ENCODE results near the gene TRPV4. TPM values are rescaled to one million over a fixed set of nuclear protein-coding genes. Genes with fewer than 3 reads are reported as not detected.

Gene TRPV4
- polyA plus RNA-seq, 10 donors = 0.50 to 2.8 (median 1.1) TPM

DNA sequence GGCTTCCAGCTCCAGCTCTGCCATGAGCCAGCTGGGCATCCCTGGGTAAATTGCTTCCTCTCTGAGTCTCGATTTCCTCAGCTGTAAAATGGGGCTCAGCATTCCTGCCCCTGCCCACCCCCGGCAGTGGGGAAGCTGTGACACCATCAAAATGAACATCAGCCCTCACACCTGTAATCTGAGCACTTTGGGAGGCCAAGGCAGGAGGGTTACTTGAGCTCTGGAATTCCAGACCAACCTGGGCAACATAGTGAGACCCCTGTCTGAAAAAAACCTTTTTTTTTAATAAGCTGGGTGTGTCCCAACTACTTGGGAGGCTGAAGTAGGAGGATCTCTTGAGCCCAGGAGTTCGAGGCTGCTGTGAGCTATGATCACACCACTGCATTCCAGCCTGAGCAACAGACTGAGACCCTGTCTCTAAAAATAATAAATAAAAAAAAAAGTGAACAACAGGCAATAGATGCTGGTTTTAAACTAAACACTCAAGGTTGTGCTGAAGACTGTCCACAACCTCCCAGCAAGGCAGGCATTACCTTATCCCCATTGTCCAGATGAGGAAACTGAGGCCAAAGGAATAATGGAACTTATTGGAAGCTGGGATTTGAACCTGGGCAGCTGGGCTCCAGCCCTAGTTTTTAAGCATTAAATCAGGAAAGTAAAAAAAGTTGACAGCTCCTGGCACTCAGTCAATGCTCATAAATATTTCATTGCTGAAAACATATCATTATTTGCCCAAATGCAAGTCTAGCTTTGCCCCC is 4.3 kb downstream of the TRPV4 start:
- DNase-seq = no peak

DNA sequence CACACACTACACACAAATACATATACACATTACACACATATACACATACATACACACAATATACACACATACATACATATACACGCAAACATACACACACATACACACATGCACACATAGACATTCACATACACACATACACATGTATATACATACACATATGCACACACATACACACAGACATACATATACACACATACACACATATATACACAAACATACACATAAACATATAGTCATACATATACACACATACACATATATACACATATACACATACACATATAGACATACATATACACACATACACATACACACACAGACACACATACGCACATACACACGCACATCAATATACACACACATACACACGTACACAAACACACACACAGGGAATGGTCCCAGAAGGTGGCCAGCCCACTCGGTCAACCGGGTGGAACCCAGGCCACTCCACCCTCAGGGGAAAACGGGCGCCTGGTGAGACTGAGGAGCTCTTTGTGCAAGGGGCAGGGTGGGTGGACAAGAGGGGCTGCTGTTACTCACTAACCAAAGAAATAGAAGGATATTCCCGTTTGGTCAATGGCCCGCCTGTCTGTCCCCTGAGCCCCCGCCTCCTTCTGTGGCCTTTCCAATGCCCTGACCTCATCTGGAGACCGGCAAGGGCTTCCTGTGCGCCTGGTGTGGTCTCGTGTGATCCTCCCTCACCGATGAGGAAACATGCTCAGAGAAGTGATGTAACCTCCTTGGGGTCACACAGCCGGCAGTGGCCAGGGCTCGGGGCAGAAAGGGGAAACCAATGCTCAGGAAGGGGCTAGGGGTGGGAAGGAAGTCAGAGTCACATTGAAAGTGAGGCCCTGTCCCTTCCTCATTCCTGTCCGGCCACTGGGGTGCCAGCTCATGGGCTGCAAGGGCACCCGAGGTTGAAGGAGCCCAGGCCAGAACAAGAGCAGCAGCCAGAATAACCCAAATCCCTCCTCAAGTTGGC is 5.3 kb downstream of the TRPV4 start:
- DNase-seq = peak in 1 of 3 donors; percentile 55

DNA sequence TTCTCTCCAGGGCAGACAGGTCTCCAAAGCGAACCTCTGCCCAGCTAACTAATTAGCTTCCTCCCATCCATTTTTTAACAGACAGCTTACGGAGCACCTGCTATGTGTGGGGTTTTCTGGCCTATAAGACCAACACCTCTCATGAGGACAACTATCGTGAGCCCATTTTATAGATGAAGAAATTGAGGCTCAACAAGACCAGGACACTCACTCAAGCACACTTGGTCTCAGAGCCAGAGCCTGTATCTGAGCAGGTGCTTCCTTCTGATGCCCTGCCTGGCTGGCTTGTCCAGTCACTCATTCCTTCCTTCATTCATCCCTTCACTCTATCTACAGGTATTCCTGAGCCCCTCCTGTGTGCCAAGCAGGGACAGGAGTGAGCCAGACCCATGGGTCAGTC is 6.1 kb downstream of the TRPV4 start:
- DNase-seq = no peak

DNA sequence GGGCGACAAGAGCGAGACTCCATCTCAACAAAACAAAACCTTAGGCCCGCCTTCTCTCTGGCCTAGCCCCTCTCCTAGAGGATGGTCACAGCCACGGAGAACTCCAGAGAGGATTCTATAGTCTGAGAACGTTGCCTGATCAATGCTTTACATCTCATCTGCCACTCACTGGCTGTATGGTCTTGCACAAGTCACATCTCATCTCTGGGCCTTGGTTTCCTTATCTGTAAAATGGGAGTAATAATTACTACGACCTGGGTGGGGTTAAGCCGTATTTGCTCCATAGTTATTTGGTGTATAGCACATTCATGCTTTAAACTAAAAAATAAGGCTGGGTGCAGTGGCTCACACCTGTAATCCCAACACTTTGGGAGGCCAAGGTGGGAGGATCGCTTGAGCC is 8.5 kb downstream of the TRPV4 start:
- DNase-seq = no peak

DNA sequence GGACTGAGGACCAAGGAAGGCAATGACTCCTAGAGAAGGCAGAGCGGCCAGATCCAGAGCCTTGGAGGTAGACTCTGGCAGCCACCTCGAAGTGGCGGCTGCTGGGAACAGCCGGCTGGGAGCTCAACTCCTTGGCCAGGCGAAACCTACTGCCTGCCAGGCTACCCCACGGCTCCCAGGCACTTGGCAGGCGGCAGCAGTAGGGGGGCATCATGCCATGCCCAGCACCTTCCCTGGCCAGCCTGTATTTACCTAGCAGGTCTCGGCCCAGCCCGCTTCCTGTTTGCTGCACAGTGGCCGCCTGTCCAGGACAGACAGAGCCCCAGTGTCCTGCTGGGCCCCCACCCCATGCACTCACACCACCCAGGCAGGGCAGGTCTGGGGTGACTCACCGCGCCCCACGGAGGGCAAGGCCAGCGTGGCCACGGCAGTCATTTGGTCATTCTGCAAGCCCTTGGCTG is 10.2 kb downstream of the TRPV4 start:
- no peak for DNase-seq

DNA sequence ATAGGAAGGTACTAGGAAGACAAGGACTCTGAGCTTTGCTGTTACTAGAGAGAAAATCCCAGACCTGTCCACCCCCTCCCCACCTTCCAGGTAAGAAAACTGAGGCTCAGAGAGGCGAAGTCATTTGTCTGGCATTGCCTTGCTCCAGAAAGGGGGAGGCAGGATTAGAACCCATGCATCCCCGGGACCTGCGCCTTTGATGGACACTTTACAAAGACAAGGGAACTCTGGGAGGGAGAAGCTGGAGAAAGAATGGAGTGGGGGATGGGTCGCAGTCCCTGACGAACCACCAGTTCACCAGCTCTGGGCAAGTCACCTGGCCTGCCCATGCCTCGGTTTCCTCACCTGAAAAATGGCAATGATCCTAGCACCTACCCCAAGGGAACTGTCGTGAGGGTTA is 10.8 kb downstream of the TRPV4 start:
- no peak for DNase-seq

DNA sequence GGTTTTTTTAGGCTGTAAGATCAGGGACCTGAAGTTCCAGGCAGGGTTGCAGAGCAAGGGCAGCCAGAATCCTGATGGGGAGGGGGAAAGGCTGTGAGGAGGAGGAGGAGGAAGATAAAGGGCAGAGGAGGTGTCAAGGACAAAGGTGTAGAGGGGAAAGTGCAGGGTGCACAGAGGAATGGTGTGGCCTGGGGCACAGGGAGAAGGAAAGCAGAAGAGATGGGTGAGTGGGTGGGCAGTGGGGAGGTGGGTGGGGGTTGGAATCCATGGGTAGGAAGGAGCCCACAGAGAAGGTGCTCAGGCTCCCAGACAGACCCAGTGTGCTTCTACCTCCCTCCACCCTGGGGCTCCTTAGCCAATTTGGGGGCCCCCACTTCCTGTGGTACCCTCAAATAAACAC is 11.2 kb downstream of the TRPV4 start:
- no peak for DNase-seq

DNA sequence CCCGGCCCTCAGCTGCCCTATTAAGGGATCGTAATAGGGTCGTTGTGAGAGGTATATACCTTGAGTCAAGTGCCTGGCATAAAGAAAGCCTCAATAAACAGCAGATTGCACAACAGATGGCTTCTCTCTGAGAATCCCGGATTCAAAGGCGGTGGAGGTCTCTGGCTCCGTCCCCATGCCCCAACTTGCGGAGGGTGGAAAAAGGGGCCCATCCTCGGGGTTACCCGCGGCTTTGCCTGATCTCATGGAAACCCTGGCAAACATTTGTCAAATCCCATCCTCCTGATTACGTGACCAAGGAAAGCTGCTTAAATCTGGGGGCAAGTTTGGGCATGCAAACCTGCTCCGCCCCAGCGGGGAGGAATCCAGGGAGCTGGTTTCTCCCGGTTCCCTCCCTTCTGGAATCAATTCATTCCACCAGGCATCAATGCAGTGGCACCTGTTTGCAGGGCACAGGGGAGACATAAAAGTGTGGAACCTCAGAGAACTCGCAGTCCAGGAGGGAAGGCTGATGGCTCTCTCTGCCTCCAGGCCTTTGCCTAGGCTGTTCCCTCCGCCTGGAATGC is 12.3 kb downstream of the TRPV4 start:
- DNase-seq = no peak

DNA sequence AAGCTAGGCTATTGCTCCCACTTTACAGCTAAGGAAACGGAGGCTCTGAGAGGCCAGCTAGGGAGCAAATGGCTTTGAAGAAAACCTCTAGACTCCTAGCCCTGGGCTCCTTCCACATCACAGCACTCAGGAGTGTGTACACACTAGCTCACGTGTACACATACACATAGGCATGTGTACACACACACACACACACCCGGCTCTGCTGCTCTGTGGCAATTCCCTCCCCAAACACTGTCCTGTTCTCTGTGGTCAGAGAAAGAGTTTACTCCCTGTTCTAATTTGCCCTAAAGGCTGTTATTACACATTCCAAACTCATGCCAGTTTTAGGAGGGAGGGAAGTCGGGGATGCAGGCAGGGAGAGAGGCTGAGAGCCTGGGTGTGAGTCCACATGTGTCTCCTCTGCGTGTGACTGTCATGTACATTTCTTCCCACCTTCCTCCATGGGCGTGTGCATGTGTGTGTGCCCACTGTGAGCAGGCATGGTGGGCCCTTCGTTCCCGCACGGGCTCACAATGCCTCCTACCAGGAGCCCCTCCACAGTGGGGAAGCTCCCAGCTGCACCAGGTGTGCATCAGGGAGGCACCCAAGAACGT is 14.2 kb downstream of the TRPV4 start:
- no peak for DNase-seq

DNA sequence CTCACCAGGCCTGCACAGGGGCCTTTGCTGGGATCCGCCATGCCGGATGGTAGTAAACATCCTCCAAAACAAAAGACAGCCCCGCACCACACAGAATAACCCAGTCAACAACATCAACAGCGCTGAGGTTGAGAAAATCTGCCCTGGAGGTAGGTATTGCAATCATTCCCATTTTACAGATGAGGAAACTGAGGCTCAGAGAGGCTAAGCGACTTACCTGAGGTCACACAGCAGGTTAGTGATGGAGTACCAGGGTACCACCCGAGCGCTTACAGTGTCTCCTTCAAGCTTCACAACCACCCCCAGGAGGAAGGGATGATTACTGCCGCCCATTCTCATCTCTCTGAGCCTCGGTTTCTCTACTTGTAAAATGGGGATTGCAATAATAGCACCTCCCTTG is 14.9 kb downstream of the TRPV4 start:
- no peak for DNase-seq

DNA sequence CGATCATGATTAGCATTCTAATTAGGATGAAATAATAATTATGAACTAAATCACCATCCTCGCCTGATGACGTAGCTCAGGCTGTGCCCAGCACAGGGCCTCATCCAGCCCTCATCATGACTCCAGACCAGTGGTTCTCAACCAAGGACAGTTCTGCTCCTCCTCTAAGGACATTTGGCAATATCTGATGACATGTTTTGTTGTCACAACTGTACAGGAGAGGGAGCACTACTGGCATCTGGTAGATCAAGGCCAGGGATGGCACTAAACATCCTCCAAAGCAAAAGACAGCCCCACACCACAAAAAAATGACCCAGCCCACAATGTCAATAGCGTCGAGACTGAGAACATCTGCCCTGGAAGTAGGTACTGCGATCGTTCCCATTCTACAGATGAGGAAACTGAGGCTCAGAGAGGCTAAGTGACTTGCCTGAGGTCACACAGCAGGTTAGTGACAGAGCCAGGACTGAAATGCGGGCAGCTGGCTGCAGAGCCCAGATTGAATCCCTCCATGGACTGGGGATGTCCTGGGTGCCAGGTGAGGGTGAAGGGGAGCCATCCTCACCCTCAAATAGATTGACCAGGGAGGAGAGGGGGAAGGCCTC is 15.5 kb downstream of the TRPV4 start:
- DNase-seq = no peak

DNA sequence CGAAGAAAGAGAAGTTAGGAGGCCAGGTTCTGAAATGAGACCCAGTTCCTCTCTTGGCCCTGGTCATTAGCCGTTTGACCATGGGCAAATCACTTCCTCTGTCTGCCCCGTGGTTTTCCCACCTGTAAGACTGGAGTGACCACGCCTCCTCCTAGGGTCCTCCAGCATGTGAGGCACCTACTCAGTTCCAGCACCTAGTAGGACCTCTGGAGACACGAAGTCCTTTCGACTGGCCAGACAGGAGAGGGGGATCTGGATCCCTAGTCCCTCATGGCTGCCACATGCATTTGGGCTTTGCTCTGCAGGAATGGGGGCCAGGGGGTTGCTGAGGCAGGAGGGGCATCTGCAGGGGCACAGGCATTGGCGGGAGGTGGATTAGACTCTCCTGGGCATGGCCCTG is 16.3 kb downstream of the TRPV4 start:
- no peak for DNase-seq

DNA sequence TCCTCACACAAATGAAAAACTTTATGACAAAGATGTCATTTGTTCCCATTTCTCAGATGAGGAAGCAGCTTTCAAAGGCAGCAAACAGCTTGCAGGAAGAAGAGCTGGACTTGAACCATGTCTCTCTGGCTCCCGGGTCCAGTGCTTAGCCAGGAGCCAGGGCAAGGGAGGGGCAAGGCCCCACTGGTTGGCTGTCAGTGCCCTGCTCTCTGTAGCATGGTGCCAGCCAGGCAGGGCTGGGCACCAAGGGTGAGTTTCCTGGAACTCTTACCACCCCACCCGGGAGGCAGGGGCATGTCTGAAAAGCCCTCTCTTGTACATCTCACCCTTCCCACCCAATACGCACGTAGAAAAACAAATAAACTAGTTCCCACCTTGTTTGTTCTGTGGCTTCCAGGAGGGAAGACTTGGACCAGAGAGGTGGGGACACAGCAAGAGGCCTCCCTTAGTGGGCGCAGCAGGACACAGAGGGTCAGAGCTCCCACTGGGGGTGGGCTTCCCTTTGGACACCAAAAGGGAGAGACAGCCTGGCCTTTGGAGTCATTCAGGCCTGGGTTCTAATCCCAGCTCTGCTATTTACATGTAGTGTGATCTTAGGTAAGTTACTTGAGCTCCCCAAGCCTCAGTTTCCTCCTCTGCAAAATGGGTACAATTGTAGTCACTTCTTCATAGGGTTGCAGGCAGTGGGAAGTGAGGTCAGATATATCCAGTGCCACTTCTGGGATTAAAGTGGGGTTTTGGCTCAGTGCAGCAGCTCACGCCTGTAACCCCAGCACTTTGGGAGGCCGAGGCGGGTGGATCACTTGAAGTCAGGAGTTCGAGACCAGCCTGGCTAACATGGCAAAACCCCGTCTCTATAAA is 17.2 kb downstream of the TRPV4 start:
- no peak for DNase-seq

DNA sequence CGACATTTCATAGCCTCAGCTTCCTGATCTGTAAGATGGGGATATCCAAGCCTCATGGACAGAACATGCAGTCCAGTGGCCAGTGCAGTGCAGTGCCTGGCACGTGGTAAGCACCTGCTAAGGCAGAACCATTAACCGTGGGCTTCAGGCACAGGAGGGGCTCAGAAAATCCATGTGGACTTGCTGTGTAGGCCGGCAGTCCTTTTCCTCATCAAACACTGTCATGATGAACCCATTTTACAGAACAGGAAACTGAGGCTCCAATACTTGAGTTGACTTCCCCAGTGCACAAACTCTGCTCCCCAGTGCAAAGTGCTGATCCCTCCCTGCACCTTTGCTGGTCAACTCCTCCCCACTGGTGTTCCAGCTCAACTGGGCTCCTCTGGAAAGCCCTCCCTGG is 18.0 kb downstream of the TRPV4 start:
- no peak for DNase-seq

DNA sequence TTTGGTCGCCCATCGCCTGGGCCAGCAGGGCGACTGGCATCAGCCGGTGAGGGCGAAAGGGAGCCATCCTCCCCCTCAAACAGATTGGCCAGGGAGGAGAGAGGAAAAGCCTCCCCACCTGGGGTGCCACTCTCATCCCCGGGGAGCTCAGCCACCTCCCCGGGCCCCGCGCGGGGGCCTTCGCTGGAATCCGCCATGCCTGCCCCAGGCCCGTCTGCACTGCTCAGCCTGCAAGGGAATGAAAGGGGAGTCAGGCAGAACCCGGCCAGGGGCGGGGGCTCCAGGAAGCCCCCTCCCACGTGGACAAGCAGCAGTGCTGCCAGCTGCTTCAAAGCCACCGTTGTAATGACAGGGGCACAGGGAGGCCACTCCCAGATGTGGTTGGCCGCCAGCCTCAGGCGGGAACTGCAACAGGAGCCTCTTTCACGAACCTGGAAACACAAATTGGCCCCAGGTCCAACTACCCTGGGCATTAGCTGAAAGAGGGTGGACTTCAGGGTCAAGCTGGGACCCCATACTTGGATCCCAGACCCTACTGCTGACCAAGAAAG is 18.5 kb downstream of the TRPV4 start:
- no peak for DNase-seq

DNA sequence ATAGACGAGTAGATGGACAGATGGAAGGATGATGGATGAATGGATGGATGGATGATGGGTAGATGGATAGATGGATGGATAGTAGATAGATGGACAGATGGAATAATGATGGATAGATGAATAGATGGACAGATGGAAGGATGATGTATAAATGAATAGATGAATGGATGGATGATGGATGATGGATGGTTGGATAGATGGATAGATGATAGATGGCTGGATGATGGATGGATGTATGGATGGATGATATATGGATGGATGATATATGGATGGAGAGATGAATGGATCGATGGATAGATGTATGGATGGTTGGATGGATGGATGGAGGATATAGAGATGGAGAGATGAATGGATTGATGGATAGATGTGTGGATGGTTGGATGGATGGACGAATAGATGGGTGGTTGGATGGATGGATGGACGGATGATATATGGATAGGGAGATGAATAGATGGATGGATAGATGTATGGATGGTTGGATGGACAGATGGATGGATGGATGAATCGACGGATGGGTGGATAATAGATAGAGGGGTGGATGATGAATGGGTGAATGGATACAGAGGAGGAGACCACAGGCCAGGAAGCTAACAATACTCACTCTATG is 19.3 kb downstream of the TRPV4 start:
- no peak for DNase-seq

DNA sequence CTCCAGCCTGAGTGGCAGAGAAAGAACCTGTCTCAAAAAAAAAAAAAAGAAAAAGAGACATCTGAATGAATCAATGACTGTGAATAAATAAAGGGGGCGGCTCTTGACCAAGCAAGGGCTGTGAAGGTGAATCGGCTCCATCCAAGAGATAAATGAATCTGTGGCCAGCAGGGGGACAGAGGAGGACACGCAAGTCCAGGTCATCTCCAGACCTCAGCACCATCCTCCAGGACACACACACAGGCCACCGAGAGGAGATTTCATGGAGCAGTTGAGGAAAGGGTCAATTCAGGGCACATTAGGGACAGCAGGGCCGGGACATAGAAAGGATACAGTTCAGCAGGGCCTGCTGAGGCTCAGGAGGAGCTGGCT is 21.6 kb downstream of the TRPV4 start:
- DNase-seq = no peak

DNA sequence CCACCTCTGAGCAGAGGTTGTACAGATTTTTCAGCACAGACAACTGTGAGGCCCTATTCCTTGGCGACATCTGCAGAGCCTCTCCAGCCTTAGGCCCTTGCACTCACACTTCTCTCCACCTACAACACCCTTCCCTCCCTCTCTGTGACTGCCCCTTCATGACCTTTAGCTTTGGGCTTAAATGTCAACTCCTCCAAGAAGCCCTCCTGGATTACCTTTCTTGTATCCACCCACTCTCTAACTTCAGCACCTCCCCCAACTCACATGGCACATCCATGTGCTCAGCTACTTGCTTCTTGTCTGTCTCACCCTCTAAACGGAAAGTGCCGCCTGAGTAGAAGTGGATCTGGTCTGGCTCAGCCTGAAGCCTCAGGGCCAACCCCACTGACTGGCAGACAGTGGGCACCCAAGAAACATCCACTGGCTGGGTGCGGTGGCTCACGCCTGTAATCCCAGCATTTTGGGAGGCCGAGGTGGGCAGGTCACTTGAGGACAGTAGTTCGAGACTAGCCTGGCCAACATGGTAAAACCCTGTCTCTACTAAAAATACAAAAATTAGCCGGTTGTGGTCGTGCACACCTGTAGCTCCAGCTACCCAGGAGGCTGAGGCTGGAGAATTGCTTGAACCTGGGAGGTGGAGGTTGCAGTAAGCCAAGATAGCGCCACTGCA is 22.1 kb downstream of the TRPV4 start:
- no peak for DNase-seq

DNA sequence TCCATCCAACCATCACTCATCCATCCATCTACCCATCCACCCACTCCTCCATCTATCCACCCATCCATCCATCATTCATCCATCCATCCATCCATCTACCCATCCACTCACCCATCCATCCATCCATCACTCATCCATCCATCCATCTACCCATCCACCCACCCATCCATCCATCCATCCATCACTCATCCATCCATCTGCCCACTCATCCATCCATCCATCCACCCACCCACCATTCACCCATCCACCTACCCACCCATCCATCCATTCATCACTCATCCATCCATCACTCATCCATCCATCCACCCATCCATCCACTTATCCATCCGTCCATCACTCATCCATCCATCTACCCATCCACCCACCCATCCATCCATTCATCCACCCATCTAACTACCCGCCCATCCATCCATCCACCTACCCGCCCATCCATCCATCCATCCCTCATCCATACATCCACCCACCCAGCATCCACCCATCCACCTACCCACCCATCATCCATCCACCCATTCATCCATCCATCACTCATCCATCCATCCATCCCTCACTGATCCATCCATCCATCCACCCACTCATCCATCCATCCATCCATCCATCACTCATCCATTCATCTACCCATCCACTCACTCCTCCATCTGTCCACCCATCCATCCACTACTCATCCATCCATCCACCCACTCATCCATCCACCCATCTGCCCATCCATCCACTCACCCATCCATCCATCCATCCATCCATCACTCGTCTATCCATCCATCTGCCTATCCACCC is 24.1 kb downstream of the TRPV4 start:
- no peak for DNase-seq
